Naive thymus-derived CD4-positive, alpha-beta T cell (primary cell): ENCODE measurements around the gene CNTN5. TPM values are rescaled to one million over a fixed set of nuclear protein-coding genes. Genes with fewer than 3 reads are reported as not detected.

Experiments used
- ATAC-seq: fragments of 150-1000 bp; cut with Tn5 transposase; 2 replicates; pipeline ENCODE4 v1.10.0; 2021; ENCODE audit warnings: mild to moderate bottlenecking, moderate library complexity
- CTCF ChIA-PET: fragments of 350-600 bp; sonication (Branson Sonifier 250); formaldehyde crosslinking; loops from one replicate; lab custom pipeline; 2021; ENCODE audit warnings: antibody characterized with exemption; lab: Charles Lee
- POLR2A ChIA-PET: fragments of 350-600 bp; sonication (Branson Sonifier 250); formaldehyde crosslinking; loops from one replicate; lab custom pipeline; 2021; ENCODE audit warnings: antibody characterized with exemption, inconsistent platforms; lab: Charles Lee
- DNase-seq, 9 donors: peaks; one replicate each; pipeline versions ENCODE4 v3.0.0 to v3.0.0-alpha.2; 2020 to 2022; ENCODE audit warnings: mixed read lengths in 1 of 9
- H3K27ac ChIP-seq: one replicate; pipeline ENCODE4 v1.7.0; 2013; ENCODE audit warnings: mild to moderate bottlenecking, low read depth, low read length, moderate library complexity
- H3K27me3 ChIP-seq, 2 donors: one replicate each; pipeline ENCODE4 v1.7.0; 2013; ENCODE audit warnings: low read length in 2 of 2, mild to moderate bottlenecking in 2 of 2, moderate library complexity in 2 of 2; ENCODE audit not compliant: control insufficient read depth in 2 of 2, insufficient read depth in 2 of 2
- H3K36me3 ChIP-seq, 3 experiments: 1 replicate in 2 of 3; 2 replicates in 1 of 3; pipeline ENCODE4 v1.7.0; 2013; ENCODE audit warnings: low read length in 3 of 3, mild to moderate bottlenecking in 3 of 3, moderate library complexity in 1 of 3; ENCODE audit not compliant: insufficient read depth in 3 of 3, control insufficient read depth in 2 of 3
- H3K4me1 ChIP-seq, 2 donors: one replicate each; pipeline ENCODE4 v1.7.0; 2013; ENCODE audit warnings: low read length in 2 of 2, mild to moderate bottlenecking in 2 of 2, moderate library complexity in 1 of 2; ENCODE audit not compliant: control insufficient read depth in 2 of 2, insufficient read depth in 2 of 2
- H3K4me3 ChIP-seq: 2 replicates; pipeline ENCODE4 v1.7.0; 2013; ENCODE audit warnings: mild to moderate bottlenecking, low read length
- H3K9me3 ChIP-seq, 3 experiments: 1 replicate in 2 of 3; 2 replicates in 1 of 3; pipeline ENCODE4 v1.7.0; 2013; ENCODE audit warnings: low read length in 3 of 3; ENCODE audit not compliant: control insufficient read depth in 2 of 3
- H3K27ac Mint-ChIP-seq, 9 donors: one replicate each; pipeline ENCODE4 v1.8.0; 2020 to 2022; ENCODE audit warnings: mixed read lengths in 9 of 9, mild to moderate bottlenecking in 8 of 9, moderate library complexity in 5 of 9, inconsistent platforms in 2 of 9
- H3K27me3 Mint-ChIP-seq, 5 donors: one replicate each; pipeline ENCODE4 v1.8.0; 2021 to 2022; ENCODE audit warnings: mixed read lengths in 5 of 5, mild to moderate bottlenecking in 1 of 5
- H3K36me3 Mint-ChIP-seq, 5 donors: one replicate each; pipeline ENCODE4 v1.8.0; 2020 to 2022; ENCODE audit warnings: mixed read lengths in 5 of 5, mild to moderate bottlenecking in 3 of 5, inconsistent platforms in 1 of 5
- H3K4me1 Mint-ChIP-seq, 7 donors: one replicate each; pipeline ENCODE4 v1.8.0; 2020 to 2022; ENCODE audit warnings: mixed read lengths in 7 of 7, mild to moderate bottlenecking in 3 of 7, inconsistent platforms in 1 of 7
- H3K4me3 Mint-ChIP-seq, 10 donors: one replicate each; pipeline ENCODE4 v1.8.0; 2020 to 2022; ENCODE audit warnings: mild to moderate bottlenecking in 10 of 10, mixed read lengths in 10 of 10, moderate library complexity in 6 of 10, inconsistent platforms in 2 of 10
- H3K9me3 Mint-ChIP-seq, 11 donors: one replicate each; pipeline ENCODE4 v1.8.0; 2020 to 2022; ENCODE audit warnings: mixed read lengths in 11 of 11, mild to moderate bottlenecking in 4 of 11, inconsistent platforms in 1 of 11, moderate library complexity in 1 of 11
- intact Hi-C, 2 donors: fragments of 100-400 bp; cut with micrococcal nuclease; formaldehyde crosslinking; loops; one replicate each; pipeline ENCODE4 v1.15.1; 2023
- polyA plus RNA-seq, 2 donors: library from polyadenylated mRNA; unstranded; fragments of 300-500 nt; fragmentation: Illumina TruSeq; gene quantifications; one replicate each; pipeline ENCODE4 v1.2.3, GENCODE V29; 2021
- total RNA-seq, 6 experiments: library from RNA in 5 of 6; stranded (reverse) in 5 of 6; gene quantifications; 1 replicate in 5 of 6; 2 replicates in 1 of 6; pipeline ENCODE4 v1.2.3 and lab custom pipeline; 2021 to 2026

Gene CNTN5
- total and polyA plus RNA-seq, 7 experiments from 2014 or later: not detected

DNA sequence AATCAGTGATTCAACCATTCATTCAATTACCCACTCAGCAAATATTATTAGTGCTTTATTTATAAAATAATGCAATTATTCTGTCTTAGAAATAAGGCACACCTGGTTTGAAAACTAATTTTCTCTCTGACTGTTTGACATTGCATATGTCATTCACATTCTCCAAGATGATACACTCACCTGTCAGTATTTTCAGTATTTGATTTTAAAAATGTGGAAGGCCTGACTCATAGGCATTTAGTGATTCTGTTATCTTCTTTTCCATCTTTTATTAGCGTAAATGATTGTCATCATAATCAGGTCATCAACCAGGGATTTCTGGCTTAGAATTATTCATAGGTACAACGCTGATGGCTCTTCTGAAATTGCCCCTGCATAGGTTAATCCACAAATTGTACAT, 480.9 kb downstream of the CNTN5 start:
- Mint-ChIP-seq H3K27ac (no peak overlapping the region), H3K27me3 (no peaks in the 10 kb centered on the region), H3K4me3 (no peak overlapping the region), H3K4me1 (no peaks in the 10 kb centered on the region), H3K9me3 (peaks cover 0 to 25% (median 4%) of the 10 kb centered on the region in 11 donors), H3K36me3 (no peaks in the 10 kb centered on the region)
- DNase-seq: no peak
- H3K36me3 ChIP-seq: no peaks in the 10 kb centered on the region
- no peaks in the 10 kb centered on the region for H3K27me3 ChIP-seq
- intact Hi-C loops: no loop called here
- no peak overlapping the region for H3K27ac ChIP-seq
- peaks cover 0 to 4% (median 0%) of the 10 kb centered on the region in 3 experiments for H3K9me3 ChIP-seq
- POLR2A ChIA-PET: no interaction called here
- CTCF ChIA-PET: no interaction called here
- no peak for ATAC-seq
- no peak overlapping the region for H3K4me3 ChIP-seq
- no peaks in the 10 kb centered on the region for H3K4me1 ChIP-seq

DNA sequence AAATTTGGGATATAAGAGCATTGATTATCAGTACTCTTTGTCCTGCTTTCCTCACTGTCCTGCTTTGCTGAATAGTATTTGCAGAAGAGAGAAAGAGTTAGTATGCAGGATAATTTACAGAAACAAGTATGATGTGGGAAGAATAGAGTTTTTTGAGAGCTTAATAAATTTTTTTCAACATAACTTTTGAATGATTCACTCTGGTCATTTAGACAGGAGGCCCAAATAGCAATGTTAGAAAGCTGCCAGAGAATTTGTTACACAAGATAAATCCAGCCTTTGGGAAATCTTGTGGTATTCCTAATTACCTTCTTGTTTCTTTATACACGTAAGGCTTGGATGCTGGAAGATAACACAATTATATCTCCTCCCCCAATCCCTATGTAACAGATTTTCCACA, 484.6 kb downstream of the CNTN5 start:
- POLR2A ChIA-PET: no interaction called here
- Mint-ChIP-seq H3K27ac (no peak overlapping the region), H3K4me1 (no peaks in the 10 kb centered on the region), H3K36me3 (no peaks in the 10 kb centered on the region), H3K27me3 (no peaks in the 10 kb centered on the region), H3K4me3 (no peak overlapping the region), H3K9me3 (peaks cover 0 to 19% (median 2%) of the 10 kb centered on the region in 11 donors)
- DNase-seq: no peak
- no peaks in the 10 kb centered on the region for H3K27me3 ChIP-seq
- no peaks in the 10 kb centered on the region for H3K36me3 ChIP-seq
- no peak overlapping the region for H3K4me3 ChIP-seq
- ATAC-seq: no peak
- CTCF ChIA-PET: no interaction called here
- intact Hi-C loops: no loop called here
- H3K27ac ChIP-seq: no peak overlapping the region
- no peaks in the 10 kb centered on the region for H3K4me1 ChIP-seq
- peaks cover 0 to 4% (median 0%) of the 10 kb centered on the region in 3 experiments for H3K9me3 ChIP-seq

DNA sequence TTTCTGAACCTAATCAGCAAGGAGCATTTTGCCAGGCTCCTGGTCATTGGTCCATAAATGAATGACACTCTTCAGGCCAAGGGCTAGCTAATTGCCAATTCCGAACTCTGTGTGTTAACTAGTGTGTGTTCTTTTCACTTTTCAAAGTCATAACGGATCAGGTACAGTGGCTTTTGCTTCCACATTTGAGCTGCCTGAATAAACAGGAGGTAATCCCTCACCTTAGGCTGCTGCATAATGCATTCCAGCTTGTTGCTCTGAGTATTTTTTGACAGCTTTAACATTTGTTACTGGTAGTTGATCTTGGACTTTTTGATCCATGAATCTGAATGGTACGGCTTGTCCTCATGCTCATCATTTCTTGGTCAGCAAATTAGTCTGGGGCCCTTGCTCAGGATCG, 485.1 kb downstream of the CNTN5 start:
- Histone ChIP-seq H3K4me1 (no peaks in the 10 kb centered on the region), H3K9me3 (peaks cover 0 to 4% (median 0%) of the 10 kb centered on the region in 3 experiments), H3K4me3 (no peak overlapping the region), H3K27ac (no peak overlapping the region), H3K27me3 (no peaks in the 10 kb centered on the region), H3K36me3 (no peaks in the 10 kb centered on the region)
- Mint-ChIP-seq H3K27me3 (no peaks in the 10 kb centered on the region), H3K4me3 (no peak overlapping the region), H3K36me3 (no peaks in the 10 kb centered on the region), H3K4me1 (no peaks in the 10 kb centered on the region), H3K27ac (no peak overlapping the region), H3K9me3 (peaks cover 0 to 14% (median 2%) of the 10 kb centered on the region in 11 donors)
- CTCF ChIA-PET: no interaction called here
- POLR2A ChIA-PET: no interaction called here
- intact Hi-C loops: no loop called here
- DNase-seq: no peak
- ATAC-seq: no peak

DNA sequence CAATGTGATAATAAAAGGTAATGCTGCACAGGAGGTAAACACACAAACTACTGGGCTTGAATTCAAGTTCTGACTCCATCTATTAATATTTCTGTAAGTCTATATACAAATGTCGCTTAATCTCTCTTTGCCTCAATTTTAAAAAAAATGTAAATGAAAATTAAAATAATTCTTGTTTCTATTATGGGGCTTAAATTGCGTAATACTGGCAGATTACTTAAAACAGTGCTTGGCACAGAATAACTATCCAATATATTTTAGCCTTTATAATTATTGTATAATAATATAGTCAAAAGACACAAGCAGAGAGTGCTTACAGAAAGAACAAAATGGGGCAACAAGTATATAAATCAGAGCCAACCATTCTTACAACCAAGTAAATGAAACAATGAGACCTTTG, 489.1 kb downstream of the CNTN5 start:
- Mint-ChIP-seq H3K27ac (no peak overlapping the region), H3K36me3 (no peaks in the 10 kb centered on the region), H3K27me3 (no peaks in the 10 kb centered on the region), H3K4me1 (no peaks in the 10 kb centered on the region), H3K9me3 (peaks cover 0 to 11% (median 2%) of the 10 kb centered on the region in 11 donors), H3K4me3 (no peak overlapping the region)
- Histone ChIP-seq H3K27ac (no peak overlapping the region), H3K4me3 (no peak overlapping the region), H3K4me1 (no peaks in the 10 kb centered on the region), H3K9me3 (no peaks in the 10 kb centered on the region), H3K27me3 (no peaks in the 10 kb centered on the region), H3K36me3 (no peaks in the 10 kb centered on the region)
- POLR2A ChIA-PET: no interaction called here
- ATAC-seq (no peak), DNase-seq (no peak)
- CTCF ChIA-PET: no interaction called here
- intact Hi-C loops: no loop called here

DNA sequence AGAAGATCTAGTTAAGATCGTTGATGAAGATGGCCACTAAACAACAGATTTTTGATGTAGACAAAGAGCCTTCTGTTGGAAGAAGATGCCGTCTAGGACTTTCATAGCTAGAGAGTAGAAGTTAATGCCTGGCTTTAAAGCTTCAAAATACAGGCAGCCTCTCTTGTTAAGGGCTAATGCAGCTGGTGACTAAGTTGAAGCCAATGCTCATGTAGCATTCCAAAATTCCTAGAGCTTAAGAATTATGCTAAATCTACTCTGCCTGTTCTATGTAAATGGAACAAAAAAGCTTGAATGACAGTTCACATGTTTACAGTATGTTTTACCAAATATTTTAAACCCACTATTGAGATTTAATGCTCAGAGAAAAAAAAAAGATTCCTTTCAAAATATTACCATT, 492.6 kb downstream of the CNTN5 start:
- Mint-ChIP-seq H3K4me1 (no peaks in the 10 kb centered on the region), H3K36me3 (peaks cover 0 to 4% (median 0%) of the 10 kb centered on the region in 5 donors), H3K27ac (no peak overlapping the region), H3K9me3 (peaks cover 0 to 16% (median 3%) of the 10 kb centered on the region in 11 donors), H3K4me3 (no peak overlapping the region), H3K27me3 (no peaks in the 10 kb centered on the region)
- CTCF ChIA-PET: interaction anchor here (0.6 kb wide), 1 partner anchor 35 kb away, joined by 4 read pairs; no protein-coding TSS in a partner anchor
- Histone ChIP-seq H3K27me3 (no peaks in the 10 kb centered on the region), H3K9me3 (no peaks in the 10 kb centered on the region), H3K4me3 (no peak overlapping the region), H3K4me1 (no peaks in the 10 kb centered on the region), H3K27ac (no peak overlapping the region), H3K36me3 (no peaks in the 10 kb centered on the region)
- DNase-seq: no peak
- intact Hi-C loops: no loop called here
- no peak for ATAC-seq
- POLR2A ChIA-PET: no interaction called here

DNA sequence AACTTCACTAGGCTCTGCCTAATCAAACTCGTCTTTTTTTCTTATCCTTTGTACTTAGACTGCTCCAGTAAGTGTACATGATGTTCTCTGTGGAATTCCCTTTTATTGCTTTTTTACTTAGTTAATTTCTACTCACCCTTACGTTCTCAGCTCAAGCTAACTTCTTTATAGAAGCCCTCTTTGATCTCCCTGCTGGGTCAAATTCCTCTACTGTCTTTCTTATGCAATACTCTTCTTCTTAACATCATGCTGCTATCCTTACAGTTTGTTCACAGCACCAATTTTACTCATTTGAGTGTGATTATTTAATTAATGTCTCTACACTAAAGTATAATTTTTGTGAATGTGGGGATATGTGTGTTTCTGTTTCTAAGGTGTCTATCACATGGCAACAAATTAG, 498.3 kb downstream of the CNTN5 start:
- H3K27ac ChIP-seq: no peak overlapping the region
- DNase-seq (no peak), ATAC-seq (no peak)
- Mint-ChIP-seq H3K27ac (no peak overlapping the region), H3K9me3 (peaks cover 0 to 11% (median 4%) of the 10 kb centered on the region in 11 donors), H3K4me3 (no peak overlapping the region), H3K36me3 (peaks cover 0 to 4% (median 0%) of the 10 kb centered on the region in 5 donors), H3K4me1 (no peaks in the 10 kb centered on the region), H3K27me3 (no peaks in the 10 kb centered on the region)
- H3K27me3 ChIP-seq: no peaks in the 10 kb centered on the region
- H3K4me1 ChIP-seq: no peaks in the 10 kb centered on the region
- no peaks in the 10 kb centered on the region for H3K9me3 ChIP-seq
- intact Hi-C loops: no loop called here
- no peak overlapping the region for H3K4me3 ChIP-seq
- ChIA-PET POLR2A (no interaction called here), CTCF (no interaction called here)
- no peaks in the 10 kb centered on the region for H3K36me3 ChIP-seq

DNA sequence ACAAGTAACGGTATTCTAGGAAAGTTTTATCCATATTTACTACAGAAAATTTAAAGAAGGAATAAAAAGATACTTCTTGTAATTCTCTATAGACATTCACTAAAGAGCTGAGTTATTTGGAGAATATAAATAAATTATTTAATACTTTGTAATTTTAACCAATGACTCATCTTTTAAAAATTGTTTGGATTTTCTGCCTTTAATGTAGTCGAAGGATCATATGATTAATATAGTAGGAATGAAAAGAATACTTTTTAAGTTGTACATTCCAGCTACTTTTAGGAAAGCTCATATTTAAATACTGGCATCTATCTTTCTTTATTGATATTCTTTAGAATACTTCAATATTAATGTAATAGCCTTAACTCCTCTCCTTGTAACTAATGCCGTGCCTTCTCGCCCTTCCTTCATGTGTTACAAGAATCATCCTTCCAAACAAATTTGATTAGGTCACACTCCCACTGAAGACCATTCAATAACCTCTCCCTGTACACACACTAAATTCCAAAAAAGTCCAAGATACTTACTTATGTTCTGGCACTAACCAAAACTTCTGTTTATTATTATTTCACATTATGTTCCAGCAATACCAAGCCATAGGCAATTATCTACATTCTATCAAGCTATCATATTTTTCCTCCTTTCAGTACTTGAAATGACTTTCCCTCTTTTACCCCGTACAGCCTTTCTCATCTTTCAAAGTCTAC, 501.9 kb downstream of the CNTN5 start:
- peaks cover 0 to 1% (median 0%) of the 10 kb centered on the region in 5 donors for H3K36me3 Mint-ChIP-seq
- H3K9me3 Mint-ChIP-seq: peaks cover 0 to 7% (median 3%) of the 10 kb centered on the region in 11 donors
- H3K27ac Mint-ChIP-seq: no peak overlapping the region
- intact Hi-C loops: no loop called here
- CTCF ChIA-PET: interaction anchor here (0.7 kb wide), 1 partner anchor 141 kb away, joined by 6 read pairs; no protein-coding TSS in a partner anchor
- no peak overlapping the region for H3K4me3 ChIP-seq
- DNase-seq (no peak), ATAC-seq (no peak)
- no peaks in the 10 kb centered on the region for H3K4me1 ChIP-seq
- POLR2A ChIA-PET: no interaction called here
- H3K4me1 Mint-ChIP-seq: no peaks in the 10 kb centered on the region
- H3K27me3 ChIP-seq: no peaks in the 10 kb centered on the region
- H3K27ac ChIP-seq: no peak overlapping the region
- no peak overlapping the region for H3K4me3 Mint-ChIP-seq
- H3K36me3 ChIP-seq: no peaks in the 10 kb centered on the region
- no peaks in the 10 kb centered on the region for H3K27me3 Mint-ChIP-seq
- no peaks in the 10 kb centered on the region for H3K9me3 ChIP-seq
